ENCODE measurements around the gene COBL.

The COBL gene

GRCh38 chr7:51222916-51223315 is 93.7 kb downstream of the COBL start:
- no peak for TF ChIP-seq CTCF (IDR thresholded peaks at IDR 0.05; ENCODE audit: extremely low read depth, insufficient read depth, missing control alignments)
- in situ Hi-C loops (cut with MboI; ENCODE audit: low pct_unique_long_range_greater_than_20kb, low sequenced_read_pairs, unreplicated experiment): no loop called here
- no peak for DNase-seq (ENCODE audit: low spot score)

- in situ Hi-C loops (cut with MboI; ENCODE audit: low pct_unique_long_range_greater_than_20kb, low sequenced_read_pairs, unreplicated experiment): no loop called here
- no peak for TF ChIP-seq CTCF (IDR thresholded peaks at IDR 0.05; ENCODE audit: extremely low read depth, insufficient read depth, missing control alignments)
- DNase-seq (ENCODE audit: low spot score): no peak
Measured at GRCh38 chr7:51220226-51220625, 96.4 kb downstream of the COBL start.

- no peak for TF ChIP-seq CTCF (IDR thresholded peaks at IDR 0.05; ENCODE audit: extremely low read depth, insufficient read depth, missing control alignments)
- DNase-seq (ENCODE audit: low spot score): no peak
- in situ Hi-C loops (cut with MboI; ENCODE audit: low pct_unique_long_range_greater_than_20kb, low sequenced_read_pairs, unreplicated experiment): no loop called here
Measured at GRCh38 chr7:51219261-51219988, 97.2 kb downstream of the COBL start.

GRCh38 chr7:51217804-51218203 is 98.8 kb downstream of the COBL start:
- no peak for TF ChIP-seq CTCF (IDR thresholded peaks at IDR 0.05; ENCODE audit: extremely low read depth, insufficient read depth, missing control alignments)
- no peak for DNase-seq (ENCODE audit: low spot score)
- in situ Hi-C loops (cut with MboI; ENCODE audit: low pct_unique_long_range_greater_than_20kb, low sequenced_read_pairs, unreplicated experiment): no loop called here

GRCh38 chr7:51214098-51214497 is 102.5 kb downstream of the COBL start:
- DNase-seq (ENCODE audit: low spot score): no peak
- no peak for TF ChIP-seq CTCF (IDR thresholded peaks at IDR 0.05; ENCODE audit: extremely low read depth, insufficient read depth, missing control alignments)
- in situ Hi-C loops (cut with MboI; ENCODE audit: low pct_unique_long_range_greater_than_20kb, low sequenced_read_pairs, unreplicated experiment): no loop called here

- no peak for TF ChIP-seq CTCF (IDR thresholded peaks at IDR 0.05; ENCODE audit: extremely low read depth, insufficient read depth, missing control alignments)
- no peak for DNase-seq (ENCODE audit: low spot score)
- in situ Hi-C loops (cut with MboI; ENCODE audit: low pct_unique_long_range_greater_than_20kb, low sequenced_read_pairs, unreplicated experiment): no loop called here
Measured at GRCh38 chr7:51213618-51214017, 103.0 kb downstream of the COBL start.
